ENCODE results near the gene NELL2.

The NELL2 gene

DNA sequence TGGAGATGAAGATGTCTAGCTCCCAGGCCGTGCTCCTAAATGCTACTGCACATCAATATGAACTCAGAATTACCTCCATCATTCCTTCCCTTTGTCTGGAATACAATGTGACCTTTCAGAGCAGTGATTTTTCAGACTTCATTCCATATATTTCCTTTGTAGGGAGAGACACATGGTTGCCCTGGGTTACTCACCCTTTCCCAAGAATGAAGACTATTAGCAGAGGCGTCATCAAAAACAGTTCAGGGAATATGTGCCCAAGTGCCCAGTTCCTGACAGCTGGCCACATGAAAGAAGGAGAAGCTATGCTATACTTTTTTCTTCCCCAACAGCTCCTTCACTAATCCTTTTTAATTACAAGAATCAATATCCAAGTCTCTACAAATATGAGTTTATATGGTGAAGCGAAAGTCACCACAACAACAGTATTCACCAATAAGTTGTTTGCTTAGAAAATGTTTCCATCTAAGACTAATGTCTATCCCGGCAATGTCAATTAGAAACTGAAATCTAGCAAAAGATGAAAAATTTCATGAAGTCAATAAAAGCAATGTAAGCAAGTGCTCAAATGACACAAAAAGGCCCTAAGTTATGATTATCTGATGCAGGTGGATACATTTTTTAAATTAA, 17.8 kb downstream of the NELL2 start:
- Histone ChIP-seq H2AK5ac (ENCODE audit: low read length) (no peak overlapping the region), H3K9me3 (ENCODE audit: insufficient read depth, low read depth, low read length) (no peaks in the 10 kb centered on the region), H3K27me3 (ENCODE audit: insufficient read depth, low read length) (no peaks in the 10 kb centered on the region), H4K91ac (ENCODE audit: low read depth, low read length) (no peak overlapping the region), H4K8ac (ENCODE audit: low read depth, low read length) (no peak overlapping the region), H2BK120ac (ENCODE audit: insufficient read depth, low read length, poor library complexity) (no peak overlapping the region), H3K79me1 (ENCODE audit: low read length) (no peaks in the 10 kb centered on the region), H3K14ac (ENCODE audit: low read length) (no peak overlapping the region), H3K23ac (ENCODE audit: low read length) (no peak overlapping the region), H3K27ac (ENCODE audit: low read depth, low read length) (no peak overlapping the region), H3K18ac (ENCODE audit: low read length) (no peak overlapping the region), H2BK12ac (ENCODE audit: low read length) (no peak overlapping the region), H4K12ac (ENCODE audit: low read depth, low read length) (no peak overlapping the region), H3K4ac (ENCODE audit: low read depth, low read length) (no peak overlapping the region), H3K79me2 (ENCODE audit: control insufficient read depth, insufficient read depth, low read length, poor library complexity) (no peaks in the 10 kb centered on the region), H2AFZ (ENCODE audit: insufficient read depth, low read length, poor library complexity) (no peak overlapping the region), H3K4me2 (ENCODE audit: low read length) (no peak overlapping the region), H3K36me3 (ENCODE audit: control insufficient read depth in 1 of 2, insufficient read depth in 2 of 2, low read length in 2 of 2) (no peaks in the 10 kb centered on the region), H2BK5ac (ENCODE audit: low read depth, low read length, poor library complexity) (no peak overlapping the region), H3K4me3 (ENCODE audit: low read depth, low read length) (no peak overlapping the region), H3K4me1 (ENCODE audit: control insufficient read depth in 1 of 2, insufficient read depth in 2 of 2, low read length in 2 of 2) (no peaks in the 10 kb centered on the region), H3K9ac (ENCODE audit: low read length) (no peak overlapping the region)
- WGBS (ENCODE audit: extremely low coverage, insufficient coverage, insufficient read length) = no CpG with 5 or more reads among the region's 4 CpGs
- DNase-seq = no peak

DNA sequence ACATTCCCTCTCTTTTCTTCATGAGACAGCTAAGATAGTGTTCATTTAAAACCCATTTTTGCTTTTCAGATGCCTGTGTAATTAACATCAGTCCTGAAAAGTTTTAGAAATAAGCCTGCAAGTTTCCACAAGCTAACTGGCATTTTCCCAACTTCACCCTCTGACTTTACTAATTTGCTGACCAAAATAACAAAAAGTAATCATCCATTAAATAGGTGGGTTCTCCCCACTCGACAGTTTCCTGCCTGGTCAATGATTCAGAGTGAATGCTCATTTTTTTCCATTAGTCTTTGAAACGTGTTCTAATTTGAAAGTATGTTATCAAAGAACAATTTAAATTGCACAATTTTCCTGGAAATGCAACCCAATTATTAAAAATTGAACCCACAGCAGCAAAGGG, 23.6 kb downstream of the NELL2 start:
- Histone ChIP-seq H2BK5ac (ENCODE audit: low read depth, low read length, poor library complexity) (no peak overlapping the region), H3K4me2 (ENCODE audit: low read length) (no peak overlapping the region), H3K4me3 (ENCODE audit: low read depth, low read length) (no peak overlapping the region), H4K91ac (ENCODE audit: low read depth, low read length) (no peak overlapping the region), H2BK120ac (ENCODE audit: insufficient read depth, low read length, poor library complexity) (no peak overlapping the region), H3K9ac (ENCODE audit: low read length) (no peak overlapping the region), H3K14ac (ENCODE audit: low read length) (no peak overlapping the region), H3K4ac (ENCODE audit: low read depth, low read length) (no peak overlapping the region), H4K12ac (ENCODE audit: low read depth, low read length) (no peak overlapping the region), H3K27ac (ENCODE audit: low read depth, low read length) (no peak overlapping the region), H2AK5ac (ENCODE audit: low read length) (no peak overlapping the region), H3K9me3 (ENCODE audit: insufficient read depth, low read depth, low read length) (no peaks in the 10 kb centered on the region), H3K27me3 (ENCODE audit: insufficient read depth, low read length) (no peaks in the 10 kb centered on the region), H4K8ac (ENCODE audit: low read depth, low read length) (no peak overlapping the region), H3K23ac (ENCODE audit: low read length) (no peak overlapping the region), H3K4me1 (ENCODE audit: control insufficient read depth in 1 of 2, insufficient read depth in 2 of 2, low read length in 2 of 2) (no peaks in the 10 kb centered on the region), H3K79me1 (ENCODE audit: low read length) (no peaks in the 10 kb centered on the region), H2BK12ac (ENCODE audit: low read length) (no peak overlapping the region), H3K36me3 (ENCODE audit: control insufficient read depth in 1 of 2, insufficient read depth in 2 of 2, low read length in 2 of 2) (no peaks in the 10 kb centered on the region), H2AFZ (ENCODE audit: insufficient read depth, low read length, poor library complexity) (no peak overlapping the region), H3K79me2 (ENCODE audit: control insufficient read depth, insufficient read depth, low read length, poor library complexity) (no peaks in the 10 kb centered on the region), H3K18ac (ENCODE audit: low read length) (no peak overlapping the region)
- no peak for DNase-seq
- no CpG with 5 or more reads among the region's 2 CpGs for WGBS (ENCODE audit: extremely low coverage, insufficient coverage, insufficient read length)

DNA sequence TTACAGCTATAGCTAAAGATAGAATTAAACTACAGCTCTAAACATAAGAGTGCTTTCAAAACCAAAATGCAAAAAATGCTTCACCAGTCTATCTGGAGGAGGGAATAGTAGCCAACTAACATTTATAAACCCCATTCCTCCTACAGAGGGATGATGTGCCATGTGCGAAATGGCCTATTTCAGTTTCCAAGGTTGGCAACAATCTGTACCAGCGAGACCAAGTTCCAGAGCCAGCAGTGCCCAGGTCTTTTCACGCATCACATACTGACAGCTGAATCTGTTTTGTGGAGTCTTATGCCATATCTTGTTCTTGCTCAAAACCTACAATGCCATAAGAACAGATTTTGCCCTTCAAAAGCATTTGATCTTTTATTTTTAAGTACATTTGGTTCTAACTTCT, 24.5 kb downstream of the NELL2 start:
- H3K23ac ChIP-seq (ENCODE audit: low read length) = no peak overlapping the region
- no peaks in the 10 kb centered on the region for H3K79me2 ChIP-seq (ENCODE audit: control insufficient read depth, insufficient read depth, low read length, poor library complexity)
- H3K9me3 ChIP-seq (ENCODE audit: insufficient read depth, low read depth, low read length) = no peaks in the 10 kb centered on the region
- no peak overlapping the region for H4K91ac ChIP-seq (ENCODE audit: low read depth, low read length)
- H3K14ac ChIP-seq (ENCODE audit: low read length) = no peak overlapping the region
- H3K4me3 ChIP-seq (ENCODE audit: low read depth, low read length) = no peak overlapping the region
- WGBS (ENCODE audit: extremely low coverage, insufficient coverage, insufficient read length) = no CpG with 5 or more reads among the region's 3 CpGs
- H3K18ac ChIP-seq (ENCODE audit: low read length) = no peak overlapping the region
- H3K4me2 ChIP-seq (ENCODE audit: low read length) = no peak overlapping the region
- no peak overlapping the region for H3K4ac ChIP-seq (ENCODE audit: low read depth, low read length)
- no peak for DNase-seq
- no peaks in the 10 kb centered on the region for H3K4me1 ChIP-seq (ENCODE audit: control insufficient read depth in 1 of 2, insufficient read depth in 2 of 2, low read length in 2 of 2)
- no peaks in the 10 kb centered on the region for H3K79me1 ChIP-seq (ENCODE audit: low read length)
- H4K12ac ChIP-seq (ENCODE audit: low read depth, low read length) = no peak overlapping the region
- no peak overlapping the region for H3K9ac ChIP-seq (ENCODE audit: low read length)
- no peak overlapping the region for H2BK12ac ChIP-seq (ENCODE audit: low read length)
- H3K27ac ChIP-seq (ENCODE audit: low read depth, low read length) = no peak overlapping the region
- no peak overlapping the region for H4K8ac ChIP-seq (ENCODE audit: low read depth, low read length)
- no peak overlapping the region for H2AK5ac ChIP-seq (ENCODE audit: low read length)
- no peak overlapping the region for H2BK5ac ChIP-seq (ENCODE audit: low read depth, low read length, poor library complexity)
- H2AFZ ChIP-seq (ENCODE audit: insufficient read depth, low read length, poor library complexity) = no peak overlapping the region
- H3K27me3 ChIP-seq (ENCODE audit: insufficient read depth, low read length) = no peaks in the 10 kb centered on the region
- H3K36me3 ChIP-seq (ENCODE audit: control insufficient read depth in 1 of 2, insufficient read depth in 2 of 2, low read length in 2 of 2) = no peaks in the 10 kb centered on the region
- no peak overlapping the region for H2BK120ac ChIP-seq (ENCODE audit: insufficient read depth, low read length, poor library complexity)

DNA sequence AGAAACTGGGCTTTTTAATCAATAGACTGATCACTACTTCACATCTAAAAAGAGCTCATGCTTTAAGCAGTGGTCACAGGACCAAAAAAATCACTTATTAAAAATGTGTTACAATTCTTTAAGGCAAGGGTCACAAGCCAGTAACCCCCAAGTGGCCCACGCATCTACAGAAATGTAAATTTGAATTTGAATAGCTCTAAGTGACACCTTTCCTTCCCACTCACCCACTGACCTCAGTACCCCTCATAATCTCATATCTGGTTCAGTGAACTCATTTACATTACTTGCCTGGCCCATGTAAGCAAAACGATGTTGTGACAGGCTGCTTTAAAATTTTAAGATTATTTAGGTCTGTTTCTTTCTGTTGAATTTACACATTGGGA, 27.4 kb downstream of the NELL2 start:
- Histone ChIP-seq H3K79me1 (ENCODE audit: low read length) (no peaks in the 10 kb centered on the region), H4K12ac (ENCODE audit: low read depth, low read length) (no peak overlapping the region), H2AFZ (ENCODE audit: insufficient read depth, low read length, poor library complexity) (no peak overlapping the region), H3K36me3 (ENCODE audit: control insufficient read depth in 1 of 2, insufficient read depth in 2 of 2, low read length in 2 of 2) (no peaks in the 10 kb centered on the region), H4K91ac (ENCODE audit: low read depth, low read length) (no peak overlapping the region), H3K18ac (ENCODE audit: low read length) (no peak overlapping the region), H3K27ac (ENCODE audit: low read depth, low read length) (no peak overlapping the region), H4K8ac (ENCODE audit: low read depth, low read length) (no peak overlapping the region), H2BK5ac (ENCODE audit: low read depth, low read length, poor library complexity) (no peak overlapping the region), H3K9me3 (ENCODE audit: insufficient read depth, low read depth, low read length) (no peaks in the 10 kb centered on the region), H3K27me3 (ENCODE audit: insufficient read depth, low read length) (no peaks in the 10 kb centered on the region), H3K23ac (ENCODE audit: low read length) (no peak overlapping the region), H2AK5ac (ENCODE audit: low read length) (no peak overlapping the region), H3K4me1 (ENCODE audit: control insufficient read depth in 1 of 2, insufficient read depth in 2 of 2, low read length in 2 of 2) (no peaks in the 10 kb centered on the region), H3K9ac (ENCODE audit: low read length) (no peak overlapping the region), H3K79me2 (ENCODE audit: control insufficient read depth, insufficient read depth, low read length, poor library complexity) (no peaks in the 10 kb centered on the region), H3K4me3 (ENCODE audit: low read depth, low read length) (no peak overlapping the region), H3K4ac (ENCODE audit: low read depth, low read length) (no peak overlapping the region), H3K4me2 (ENCODE audit: low read length) (no peak overlapping the region), H2BK120ac (ENCODE audit: insufficient read depth, low read length, poor library complexity) (no peak overlapping the region), H3K14ac (ENCODE audit: low read length) (no peak overlapping the region), H2BK12ac (ENCODE audit: low read length) (no peak overlapping the region)
- no peak for DNase-seq
- no CpG with 5 or more reads among the region's 2 CpGs for whole genome bisulfite sequencing (ENCODE audit: extremely low coverage, insufficient coverage, insufficient read length)

Data from trophoblast cell (in vitro differentiated cells and primary cell).